GM12872 (cell line): Measurements from ENCODE around the gene SEMA3E.

Experiments
- TF ChIP-seq, protein P1 (sequence below): IDR thresholded peaks from 3 replicates; pipeline ENCODE4 v1.5.1; 2011; ENCODE audit warnings: low read depth, mild to moderate bottlenecking, low read length, moderate library complexity; ENCODE audit not compliant: insufficient read depth

Gene SEMA3E

GRCh38 chr7:83469076-83469475, 179.9 kb downstream of the SEMA3E start:
- TF ChIP-seq, protein P1, sequence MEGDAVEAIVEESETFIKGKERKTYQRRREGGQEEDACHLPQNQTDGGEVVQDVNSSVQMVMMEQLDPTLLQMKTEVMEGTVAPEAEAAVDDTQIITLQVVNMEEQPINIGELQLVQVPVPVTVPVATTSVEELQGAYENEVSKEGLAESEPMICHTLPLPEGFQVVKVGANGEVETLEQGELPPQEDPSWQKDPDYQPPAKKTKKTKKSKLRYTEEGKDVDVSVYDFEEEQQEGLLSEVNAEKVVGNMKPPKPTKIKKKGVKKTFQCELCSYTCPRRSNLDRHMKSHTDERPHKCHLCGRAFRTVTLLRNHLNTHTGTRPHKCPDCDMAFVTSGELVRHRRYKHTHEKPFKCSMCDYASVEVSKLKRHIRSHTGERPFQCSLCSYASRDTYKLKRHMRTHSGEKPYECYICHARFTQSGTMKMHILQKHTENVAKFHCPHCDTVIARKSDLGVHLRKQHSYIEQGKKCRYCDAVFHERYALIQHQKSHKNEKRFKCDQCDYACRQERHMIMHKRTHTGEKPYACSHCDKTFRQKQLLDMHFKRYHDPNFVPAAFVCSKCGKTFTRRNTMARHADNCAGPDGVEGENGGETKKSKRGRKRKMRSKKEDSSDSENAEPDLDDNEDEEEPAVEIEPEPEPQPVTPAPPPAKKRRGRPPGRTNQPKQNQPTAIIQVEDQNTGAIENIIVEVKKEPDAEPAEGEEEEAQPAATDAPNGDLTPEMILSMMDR = no peak

GRCh38 chr7:83468251-83468739, 180.6 kb downstream of the SEMA3E start:
- TF ChIP-seq, protein P1 = no peak

- TF ChIP-seq, protein P1 = no peak
Observed at GRCh38 chr7:83467493-83467892, 181.4 kb downstream of the SEMA3E start.

- TF ChIP-seq, protein P1 = no peak
Observed at GRCh38 chr7:83466956-83467355, 182.0 kb downstream of the SEMA3E start.

DNA sequence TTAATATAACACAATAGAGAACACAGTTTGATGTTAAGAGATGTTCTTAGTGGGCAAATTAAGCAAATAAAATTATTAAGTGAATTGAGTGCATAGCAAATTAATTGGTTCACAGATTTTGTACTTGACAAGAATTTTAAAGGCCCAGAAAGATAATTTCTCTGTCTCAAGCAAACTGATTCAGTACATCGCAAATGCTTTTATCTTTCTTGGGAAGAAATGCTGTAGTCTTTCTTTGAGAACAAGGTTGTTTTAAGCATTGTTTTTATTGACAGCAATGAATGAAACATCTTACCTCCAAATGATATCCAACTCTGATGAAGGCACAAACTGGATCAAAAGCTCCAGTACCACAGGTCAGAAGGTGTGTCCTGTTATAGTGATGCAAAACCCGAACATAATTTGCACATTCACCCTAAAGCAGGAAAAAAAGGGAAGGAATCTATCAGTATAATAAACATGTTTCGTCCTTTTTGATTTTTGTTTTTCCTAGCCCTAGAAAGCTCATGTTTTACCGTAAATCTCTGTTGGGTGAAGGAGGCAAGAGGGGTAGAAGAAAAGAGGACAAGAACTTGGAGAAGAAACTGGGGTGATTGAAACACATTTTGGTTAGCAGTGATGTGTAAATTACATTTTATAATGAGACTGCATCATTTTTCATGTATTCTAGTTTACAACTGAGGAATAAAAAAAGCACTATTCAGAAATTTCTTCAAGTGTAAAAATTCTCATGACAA, 182.6 kb downstream of the SEMA3E start:
- TF ChIP-seq, protein P1 = no peak

GRCh38 chr7:83465643-83466042, 183.3 kb downstream of the SEMA3E start:
- TF ChIP-seq, protein P1 = no peak

DNA sequence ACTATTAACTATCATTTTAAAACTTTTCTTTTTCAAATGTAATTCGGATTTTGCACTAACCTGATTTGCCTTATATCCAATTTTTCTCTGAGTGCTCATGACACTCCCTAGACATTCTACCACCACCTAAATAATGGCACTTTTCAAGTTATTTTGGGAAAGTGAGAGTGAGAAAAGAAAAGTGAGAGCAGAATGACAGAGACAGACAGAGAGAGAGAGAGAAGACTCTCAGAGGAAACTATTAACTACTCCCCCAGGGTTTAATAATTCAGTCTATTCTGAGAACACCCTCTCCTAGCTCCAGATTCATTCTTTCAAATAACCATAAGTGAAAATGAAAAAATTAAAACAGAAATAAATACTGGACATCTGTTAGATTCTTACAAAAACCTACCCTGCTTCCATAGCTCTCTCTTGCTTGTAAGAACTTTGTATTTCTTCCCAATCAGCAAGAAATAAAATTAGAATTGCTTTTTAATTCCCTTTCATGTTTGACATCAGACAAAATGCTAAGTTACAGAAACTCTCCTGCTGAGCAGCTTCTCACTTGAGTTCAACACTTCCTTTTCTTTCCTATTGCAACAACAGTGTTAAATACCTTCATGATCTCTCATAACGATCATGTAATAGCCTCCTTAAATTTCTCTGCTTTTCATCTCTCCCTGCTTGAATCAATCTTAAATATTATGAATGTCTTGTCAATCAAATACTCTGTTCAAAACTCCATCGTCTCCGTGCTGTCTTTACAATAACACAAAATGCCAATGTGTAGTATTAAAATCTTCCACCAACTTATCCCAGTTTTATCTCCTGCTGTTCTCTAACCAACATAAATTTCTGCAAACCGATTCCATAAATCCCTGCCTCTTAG, 191.7 kb downstream of the SEMA3E start:
- TF ChIP-seq, protein P1 = no peak
